Nucleus accumbens (tissue), 56 donors: ENCODE measurements around the gene ICE2.
"Not testable (repeated sequence)": the region's sequence is repeated elsewhere in the genome, so short reads cannot be mapped to it uniquely, and the experiment has no call there.

Experiments used
- DNase-seq, 56 donors: peaks; one replicate each; lab custom pipeline; 2025; lab: John Stamatoyannopoulos, UW

Gene ICE2

GRCh38 chr15:60412807-60413206 is 66.1 kb downstream of the ICE2 start:
- not testable (repeated sequence) for DNase-seq

- DNase-seq, result no peak
These were observed 67.0 kb downstream of the ICE2 start for GRCh38 chr15:60411774-60412425.

GRCh38 chr15:60410350-60410749 is 68.6 kb downstream of the ICE2 start:
- not testable (repeated sequence) for DNase-seq

GRCh38 chr15:60408463-60408981 is 70.4 kb downstream of the ICE2 start:
- no peak for DNase-seq

GRCh38 chr15:60407415-60407805 is 71.5 kb downstream of the ICE2 start:
- DNase-seq, result no peak

- no peak for DNase-seq
These were observed 72.2 kb downstream of the ICE2 start for GRCh38 chr15:60406513-60407414.

GRCh38 chr15:60405399-60405798 is 73.5 kb downstream of the ICE2 start:
- no peak for DNase-seq

- not testable (repeated sequence) for DNase-seq
These were observed 74.6 kb downstream of the ICE2 start for GRCh38 chr15:60404351-60404750.

- DNase-seq, result no peak
These were observed 78.0 kb downstream of the ICE2 start for GRCh38 chr15:60400944-60401343.

GRCh38 chr15:60399931-60400330 is 79.0 kb downstream of the ICE2 start:
- DNase-seq, result no peak

- DNase-seq, result no peak
These were observed 79.6 kb downstream of the ICE2 start for GRCh38 chr15:60399246-60399915.

GRCh38 chr15:60397772-60398445 is 81.0 kb downstream of the ICE2 start, which contains the start of gene ANXA2:
Gene ANXA2 (minus strand): TSS chr15:60397986. CDS start chr15:60386075, 11,911 bp downstream.
- DNase-seq, result peak in 7 of 56 donors; percentile 13 to 69 (median 34)

GRCh38 chr15:60396958-60397771 is 81.8 kb downstream of the ICE2 start:
- DNase-seq, result no peak

- DNase-seq, result no peak
These were observed 82.4 kb downstream of the ICE2 start for GRCh38 chr15:60396560-60396957.

- DNase-seq, result no peak
These were observed 82.8 kb downstream of the ICE2 start for GRCh38 chr15:60396100-60396499.

- DNase-seq, result no peak
These were observed 83.5 kb downstream of the ICE2 start for GRCh38 chr15:60395276-60396011.

- DNase-seq, result no peak
These were observed 84.2 kb downstream of the ICE2 start for GRCh38 chr15:60394689-60395097.

GRCh38 chr15:60392986-60393790 is 85.8 kb downstream of the ICE2 start:
- DNase-seq, result peak in 3 of 56 donors; percentile 10 to 65 (median 24)
